DND-41 (cell line): ENCODE results near the gene NAA80.

Source experiments
- ATAC-seq: fragments of 200-7000 bp; cut with Tn5 transposase; 3 replicates; pipeline ENCODE4 v1.9.1; 2021; ENCODE audit warnings: low read depth; ENCODE audit not compliant: insufficient read depth
- DNase-seq: peaks from one replicate; pipeline ENCODE4 v3.0.0-alpha.2; 2020
- H2AFZ ChIP-seq: 2 replicates; pipeline ENCODE4 v1.6.0; 2012; ENCODE audit warnings: low read depth, low read length
- H3K27ac ChIP-seq: 2 replicates; pipeline ENCODE4 v1.5.1; 2012; ENCODE audit warnings: low read length, inconsistent platforms
- H3K27me3 ChIP-seq: fragments of 200-600 bp; sonication (generic); 2 replicates; pipeline ENCODE4 v1.6.0; 2012; ENCODE audit warnings: low read length, mild to moderate bottlenecking, inconsistent platforms; ENCODE audit not compliant: insufficient read depth, poor library complexity
- H3K36me3 ChIP-seq: 2 replicates; pipeline ENCODE4 v1.5.1; 2012; ENCODE audit warnings: low read length, inconsistent platforms; ENCODE audit not compliant: insufficient read depth
- H3K4me1 ChIP-seq: 2 replicates; pipeline ENCODE4 v1.5.1; 2012; ENCODE audit warnings: mild to moderate bottlenecking, low read length; ENCODE audit not compliant: insufficient read depth
- H3K4me2 ChIP-seq: 2 replicates; pipeline ENCODE4 v1.6.0; 2012; ENCODE audit warnings: mild to moderate bottlenecking, moderate library complexity, low read length, inconsistent platforms; ENCODE audit not compliant: insufficient read depth
- H3K4me3 ChIP-seq, 2 experiments: fragments of 200-600 bp in 1 of 2; shearing (Covaris generic) in 1 of 2; 2 replicates each; pipeline ENCODE4 v1.5.1; 2012 to 2016; ENCODE audit warnings: inconsistent platforms in 2 of 2, low read length in 2 of 2, mild to moderate bottlenecking in 2 of 2, low read depth in 1 of 2, moderate library complexity in 1 of 2
- H3K79me2 ChIP-seq: 2 replicates; pipeline ENCODE4 v1.6.0; 2012; ENCODE audit warnings: low read length, inconsistent platforms; ENCODE audit not compliant: insufficient read depth
- H3K9ac ChIP-seq: 2 replicates; pipeline ENCODE4 v1.6.0; 2012; ENCODE audit warnings: low read depth, mild to moderate bottlenecking, inconsistent platforms, low read length, moderate library complexity
- H3K9me3 ChIP-seq: 2 replicates; pipeline ENCODE4 v1.5.1; 2012; ENCODE audit warnings: low read length, moderate library complexity, mild to moderate bottlenecking, inconsistent platforms; ENCODE audit not compliant: insufficient read depth, severe bottlenecking
- H4K20me1 ChIP-seq: 2 replicates; pipeline ENCODE4 v1.6.0; 2012; ENCODE audit warnings: low read length; ENCODE audit not compliant: insufficient read depth
- EZH2 ChIP-seq: IDR thresholded peaks from 3 replicates; pipeline ENCODE4 v1.6.1; 2012; ENCODE audit warnings: borderline replicate concordance, low read depth, mild to moderate bottlenecking, moderate library complexity, low read length, inconsistent platforms; ENCODE audit not compliant: severe bottlenecking
- TF ChIP-seq, protein P1 (sequence below): IDR thresholded peaks from 2 replicates; pipeline ENCODE4 v1.5.1; 2012; ENCODE audit warnings: borderline replicate concordance, low read length, moderate library complexity, mild to moderate bottlenecking; ENCODE audit not compliant: poor library complexity, severe bottlenecking; ENCODE audit errors: extremely low read depth

The NAA80 gene

DNA sequence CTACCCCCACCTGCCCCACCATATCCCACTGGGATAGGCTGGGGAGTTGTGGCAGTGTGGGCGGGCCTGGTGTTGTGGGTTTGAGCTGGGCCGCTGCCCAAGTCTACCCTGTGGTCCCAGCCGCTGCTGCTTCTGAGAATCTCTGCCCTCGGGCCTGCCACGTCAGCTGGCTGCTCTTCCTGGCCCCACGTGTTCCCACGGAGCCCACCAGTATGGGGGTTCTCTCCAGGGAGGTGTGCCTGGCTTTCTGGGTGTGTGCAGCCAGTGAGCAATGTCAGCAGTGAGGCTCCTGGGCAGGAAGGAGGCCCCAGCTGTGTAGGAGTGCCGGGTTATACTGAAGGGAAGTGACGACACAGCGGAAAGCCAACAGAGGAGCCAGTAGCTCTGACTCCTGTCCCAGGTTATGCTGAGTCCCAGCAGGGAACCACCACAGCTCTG lies 52.7 kb downstream of the NAA80 start:
- Histone ChIP-seq H3K27ac (peak overlapping the region; percentile 71), H2AFZ (no peak overlapping the region), H3K4me3 (peak overlapping the region in 1 of 2 experiments; percentile 46; a peak in 2 of 4 replicates)

More for the DNA sequence above, 52.7 kb downstream of the NAA80 start:
- Histone ChIP-seq H3K9ac (peak overlapping the region; percentile 52), H3K27me3 (no peaks in the 10 kb centered on the region), H3K9me3 (no peaks in the 10 kb centered on the region), H3K36me3 (peaks cover 77% of the 10 kb centered on the region), H3K4me2 (peak overlapping the region; percentile 66), H3K4me1 (peaks cover 41% of the 10 kb centered on the region), H3K79me2 (peaks cover 97% of the 10 kb centered on the region), H4K20me1 (peaks cover 90% of the 10 kb centered on the region)
- peak; percentile 78 for ATAC-seq
- peak; percentile 85 for DNase-seq
- no peak for TF ChIP-seq EZH2
- TF ChIP-seq, protein P1, sequence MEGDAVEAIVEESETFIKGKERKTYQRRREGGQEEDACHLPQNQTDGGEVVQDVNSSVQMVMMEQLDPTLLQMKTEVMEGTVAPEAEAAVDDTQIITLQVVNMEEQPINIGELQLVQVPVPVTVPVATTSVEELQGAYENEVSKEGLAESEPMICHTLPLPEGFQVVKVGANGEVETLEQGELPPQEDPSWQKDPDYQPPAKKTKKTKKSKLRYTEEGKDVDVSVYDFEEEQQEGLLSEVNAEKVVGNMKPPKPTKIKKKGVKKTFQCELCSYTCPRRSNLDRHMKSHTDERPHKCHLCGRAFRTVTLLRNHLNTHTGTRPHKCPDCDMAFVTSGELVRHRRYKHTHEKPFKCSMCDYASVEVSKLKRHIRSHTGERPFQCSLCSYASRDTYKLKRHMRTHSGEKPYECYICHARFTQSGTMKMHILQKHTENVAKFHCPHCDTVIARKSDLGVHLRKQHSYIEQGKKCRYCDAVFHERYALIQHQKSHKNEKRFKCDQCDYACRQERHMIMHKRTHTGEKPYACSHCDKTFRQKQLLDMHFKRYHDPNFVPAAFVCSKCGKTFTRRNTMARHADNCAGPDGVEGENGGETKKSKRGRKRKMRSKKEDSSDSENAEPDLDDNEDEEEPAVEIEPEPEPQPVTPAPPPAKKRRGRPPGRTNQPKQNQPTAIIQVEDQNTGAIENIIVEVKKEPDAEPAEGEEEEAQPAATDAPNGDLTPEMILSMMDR, result no peak
